Neural crest cell (in vitro differentiated cells): ENCODE measurements around the gene IGFALS. TPM values are rescaled to one million over a fixed set of nuclear protein-coding genes. Genes with fewer than 3 reads are reported as not detected.

Experiments
- DNase-seq: peaks from one replicate; pipeline ENCODE4 v3.0.0; 2021; ENCODE audit warnings: low read depth, mixed read lengths, low spot score
- H3K27ac Mint-ChIP-seq: one replicate; pipeline ENCODE4 v1.8.0; 2021; ENCODE audit warnings: mild to moderate bottlenecking, mixed read lengths; ENCODE audit not compliant: unreplicated experiment
- H3K27me3 Mint-ChIP-seq: 2 replicates; pipeline ENCODE4 v1.8.0; 2021; ENCODE audit warnings: low read depth, mild to moderate bottlenecking, mixed read lengths
- H3K36me3 Mint-ChIP-seq: 2 replicates; pipeline ENCODE4 v1.8.0; 2021; ENCODE audit warnings: low read depth, mild to moderate bottlenecking, mixed read lengths
- H3K4me1 Mint-ChIP-seq: 2 replicates; pipeline ENCODE4 v1.8.0; 2021; ENCODE audit warnings: mixed read lengths
- H3K4me3 Mint-ChIP-seq: one replicate; pipeline ENCODE4 v1.8.0; 2021; ENCODE audit warnings: mild to moderate bottlenecking, mixed read lengths
- H3K9me3 Mint-ChIP-seq: 2 replicates; pipeline ENCODE4 v1.8.0; 2021; ENCODE audit warnings: mixed read lengths
- total RNA-seq: library from RNA; stranded (reverse); gene quantifications from 2 replicates; pipeline ENCODE4 v1.2.1, GENCODE V29; 2021
- TF ChIP-seq, protein P1 (sequence below): fragments of 200-600 bp; sonication (generic); conservative IDR thresholded peaks from 2 replicates; pipeline ENCODE4 v1.5.0; 2021; ENCODE audit warnings: antibody characterized with exemption, mild to moderate bottlenecking

The IGFALS gene
- total RNA-seq, 1 donor from 2014 or later = 0.14 TPM

- Mint-ChIP-seq H3K27ac (no peak overlapping the region), H3K4me3 (no peak overlapping the region), H3K27me3 (no peaks in the 10 kb centered on the region), H3K36me3 (no peaks in the 10 kb centered on the region), H3K4me1 (peaks cover 10% of the 10 kb centered on the region), H3K9me3 (no peaks in the 10 kb centered on the region)
- TF ChIP-seq, protein P1, sequence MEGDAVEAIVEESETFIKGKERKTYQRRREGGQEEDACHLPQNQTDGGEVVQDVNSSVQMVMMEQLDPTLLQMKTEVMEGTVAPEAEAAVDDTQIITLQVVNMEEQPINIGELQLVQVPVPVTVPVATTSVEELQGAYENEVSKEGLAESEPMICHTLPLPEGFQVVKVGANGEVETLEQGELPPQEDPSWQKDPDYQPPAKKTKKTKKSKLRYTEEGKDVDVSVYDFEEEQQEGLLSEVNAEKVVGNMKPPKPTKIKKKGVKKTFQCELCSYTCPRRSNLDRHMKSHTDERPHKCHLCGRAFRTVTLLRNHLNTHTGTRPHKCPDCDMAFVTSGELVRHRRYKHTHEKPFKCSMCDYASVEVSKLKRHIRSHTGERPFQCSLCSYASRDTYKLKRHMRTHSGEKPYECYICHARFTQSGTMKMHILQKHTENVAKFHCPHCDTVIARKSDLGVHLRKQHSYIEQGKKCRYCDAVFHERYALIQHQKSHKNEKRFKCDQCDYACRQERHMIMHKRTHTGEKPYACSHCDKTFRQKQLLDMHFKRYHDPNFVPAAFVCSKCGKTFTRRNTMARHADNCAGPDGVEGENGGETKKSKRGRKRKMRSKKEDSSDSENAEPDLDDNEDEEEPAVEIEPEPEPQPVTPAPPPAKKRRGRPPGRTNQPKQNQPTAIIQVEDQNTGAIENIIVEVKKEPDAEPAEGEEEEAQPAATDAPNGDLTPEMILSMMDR = no peak
- no peak for DNase-seq
These were observed 26.8 kb upstream of the IGFALS start for GRCh38 chr16:1820096-1820945.

- peaks cover 8% of the 10 kb centered on the region for H3K4me1 Mint-ChIP-seq
- peak overlapping the region; percentile 19 for H3K27ac Mint-ChIP-seq
- peak overlapping the region; percentile 41 for H3K4me3 Mint-ChIP-seq
- no peaks in the 10 kb centered on the region for H3K27me3 Mint-ChIP-seq
- DNase-seq = no peak
- no peaks in the 10 kb centered on the region for H3K9me3 Mint-ChIP-seq
- TF ChIP-seq, protein P1 = no peak
- H3K36me3 Mint-ChIP-seq = no peaks in the 10 kb centered on the region
These were observed 26.1 kb upstream of the IGFALS start for GRCh38 chr16:1819611-1820010.

GRCh38 chr16:1818873-1819525 is 25.5 kb upstream of the IGFALS start:
- peak overlapping the region; percentile 41 for H3K4me3 Mint-ChIP-seq
- peaks cover 4% of the 10 kb centered on the region for H3K4me1 Mint-ChIP-seq
- TF ChIP-seq, protein P1 = no peak
- H3K27ac Mint-ChIP-seq = peak overlapping the region; percentile 19
- DNase-seq = no peak
- H3K9me3 Mint-ChIP-seq = no peaks in the 10 kb centered on the region
- no peaks in the 10 kb centered on the region for H3K36me3 Mint-ChIP-seq
- no peaks in the 10 kb centered on the region for H3K27me3 Mint-ChIP-seq

- no peak overlapping the region for H3K4me3 Mint-ChIP-seq
- no peak for DNase-seq
- no peaks in the 10 kb centered on the region for H3K36me3 Mint-ChIP-seq
- no peaks in the 10 kb centered on the region for H3K27me3 Mint-ChIP-seq
- TF ChIP-seq, protein P1 = no peak
- H3K27ac Mint-ChIP-seq = no peak overlapping the region
- no peaks in the 10 kb centered on the region for H3K4me1 Mint-ChIP-seq
- no peaks in the 10 kb centered on the region for H3K9me3 Mint-ChIP-seq
These were observed 24.8 kb upstream of the IGFALS start for GRCh38 chr16:1818204-1818872.

- Mint-ChIP-seq H3K9me3 (no peaks in the 10 kb centered on the region), H3K4me3 (no peak overlapping the region), H3K36me3 (no peaks in the 10 kb centered on the region), H3K27me3 (no peaks in the 10 kb centered on the region), H3K4me1 (no peaks in the 10 kb centered on the region), H3K27ac (no peak overlapping the region)
- DNase-seq = no peak
- TF ChIP-seq, protein P1 = no peak
These were observed 24.2 kb upstream of the IGFALS start for GRCh38 chr16:1817716-1818115.
